Fibroblast of villous mesenchyme (primary cell): Measurements from ENCODE around the gene WDR54. TPM values are rescaled to one million over a fixed set of nuclear protein-coding genes. Genes with fewer than 3 reads are reported as not detected.

Experiments
- DNase-seq: peaks from one replicate; pipeline ENCODE4 v3.0.0-alpha.2; 2010; ENCODE audit warnings: low read depth
- H3K4me3 ChIP-seq: 2 replicates; pipeline ENCODE4 v1.5.1; 2011; ENCODE audit warnings: low read depth, mild to moderate bottlenecking, low read length
- CTCF ChIP-seq: IDR thresholded peaks from 2 replicates; pipeline ENCODE4 v1.5.1; 2012; ENCODE audit warnings: low read depth, mild to moderate bottlenecking, low read length; ENCODE audit not compliant: insufficient read depth
- total RNA-seq: library from RNA; depleted of rRNA; stranded (reverse); fragments of >200 nt; gene quantifications from 2 replicates; pipeline ENCODE4 v1.2.3, GENCODE V29; 2012

WDR54 gene
- total RNA-seq, 1 donor: 28.9 TPM

DNA sequence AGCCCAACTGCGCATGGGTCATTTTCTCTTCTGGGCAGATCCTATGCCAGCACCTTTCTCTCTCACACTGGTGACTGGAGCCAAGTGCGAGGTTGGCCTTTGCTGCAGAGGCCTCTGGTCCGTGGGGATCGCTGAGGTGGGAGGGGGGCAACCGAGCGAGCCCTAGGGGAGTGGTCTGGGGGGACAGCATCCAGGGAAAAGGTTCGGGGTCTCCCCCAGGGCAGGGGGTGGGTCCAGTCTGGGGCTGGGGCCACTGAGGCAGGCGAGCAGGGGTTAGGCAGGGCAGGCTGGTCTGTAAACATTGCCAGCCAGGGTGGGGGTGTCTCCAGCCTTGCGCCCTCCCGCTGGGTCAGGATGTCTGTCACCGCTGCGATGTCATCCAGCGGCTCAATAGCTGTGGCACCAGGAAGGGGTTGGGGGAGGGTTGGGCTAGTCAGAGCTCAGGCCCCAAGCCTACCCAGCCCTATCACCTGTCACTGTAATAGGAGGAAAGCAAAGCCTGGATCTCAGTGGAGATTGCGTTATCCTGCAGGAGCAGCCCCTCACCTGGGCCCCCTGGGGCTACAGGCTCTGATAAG lies 4.7 kb downstream of the WDR54 start:
- no peak for TF ChIP-seq CTCF
- H3K4me3 ChIP-seq: no peak overlapping the region
- no peak for DNase-seq

DNA sequence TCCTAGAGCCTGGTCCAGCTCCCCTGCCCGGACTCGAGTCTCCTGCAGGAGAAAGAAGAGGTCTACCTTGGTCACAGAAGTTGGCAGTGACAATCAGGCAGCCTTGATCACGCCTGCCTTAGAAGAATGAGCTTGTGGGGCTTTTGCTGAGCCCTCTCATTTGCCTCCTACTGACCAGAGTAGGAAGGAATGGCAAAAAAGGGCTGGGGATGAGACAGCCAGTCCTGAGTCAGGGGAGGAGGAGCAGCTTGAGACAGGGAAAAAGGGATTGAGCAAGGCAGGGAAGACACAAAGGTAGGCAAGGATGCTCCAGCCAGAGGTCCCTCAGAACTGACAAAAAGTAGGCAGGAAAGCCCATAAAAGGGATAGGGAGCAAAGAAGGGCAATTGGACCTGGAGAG lies 6.0 kb downstream of the WDR54 start:
- no peak for DNase-seq
- no peak for TF ChIP-seq CTCF
- no peak overlapping the region for H3K4me3 ChIP-seq

- H3K4me3 ChIP-seq: no peak overlapping the region
- DNase-seq: no peak
- no peak for TF ChIP-seq CTCF
Observed at GRCh38 chr2:74428675-74429074, 7.1 kb downstream of the WDR54 start.

DNA sequence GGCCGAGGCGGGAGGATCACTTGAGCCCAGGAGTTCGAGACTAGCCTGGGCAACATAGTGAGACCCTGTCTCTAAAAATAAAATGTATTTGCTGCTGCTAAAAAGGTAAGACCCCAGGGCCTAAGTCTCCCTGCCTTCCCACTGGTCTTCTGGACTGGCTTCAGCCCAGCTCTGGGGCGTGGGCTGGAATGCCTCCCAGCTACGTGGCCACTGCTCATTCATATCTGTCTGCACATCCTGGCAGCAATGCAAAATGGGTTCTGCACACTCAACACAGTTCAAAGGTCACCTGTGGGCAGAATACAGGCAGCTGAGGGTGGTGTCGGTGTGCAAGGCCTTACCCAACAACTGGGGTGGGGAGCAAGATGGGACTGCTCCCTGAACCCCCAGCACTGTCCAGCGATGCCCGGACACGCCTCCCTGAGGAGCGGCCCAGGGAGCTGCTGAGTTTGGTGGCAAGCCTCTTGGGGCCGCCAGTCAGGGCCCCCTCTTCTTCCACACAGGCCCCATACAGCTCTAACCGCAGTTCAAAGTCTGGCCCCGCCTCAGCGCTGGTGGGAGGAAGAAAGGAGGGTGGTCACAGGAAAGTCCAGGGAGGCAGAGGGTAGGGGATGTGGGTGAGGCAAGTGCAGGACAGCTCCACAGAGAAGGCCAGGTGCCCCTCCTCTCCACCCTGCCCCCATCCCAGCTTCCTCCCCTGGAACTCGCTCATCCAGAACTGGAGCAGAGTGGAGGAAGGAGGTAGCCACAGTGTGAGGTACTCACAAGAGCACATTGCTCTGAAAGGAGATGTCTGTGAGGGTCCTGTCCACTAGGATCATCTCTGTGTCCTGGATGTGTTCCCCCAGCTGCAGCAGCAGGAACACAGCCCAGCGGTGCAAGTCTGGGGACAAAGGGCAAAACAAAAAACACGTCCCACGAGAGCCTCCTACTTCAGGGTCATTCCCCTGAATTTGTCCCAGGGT lies 8.2 kb downstream of the WDR54 start:
- DNase-seq: no peak
- TF ChIP-seq CTCF: no peak
- H3K4me3 ChIP-seq: no peak overlapping the region

DNA sequence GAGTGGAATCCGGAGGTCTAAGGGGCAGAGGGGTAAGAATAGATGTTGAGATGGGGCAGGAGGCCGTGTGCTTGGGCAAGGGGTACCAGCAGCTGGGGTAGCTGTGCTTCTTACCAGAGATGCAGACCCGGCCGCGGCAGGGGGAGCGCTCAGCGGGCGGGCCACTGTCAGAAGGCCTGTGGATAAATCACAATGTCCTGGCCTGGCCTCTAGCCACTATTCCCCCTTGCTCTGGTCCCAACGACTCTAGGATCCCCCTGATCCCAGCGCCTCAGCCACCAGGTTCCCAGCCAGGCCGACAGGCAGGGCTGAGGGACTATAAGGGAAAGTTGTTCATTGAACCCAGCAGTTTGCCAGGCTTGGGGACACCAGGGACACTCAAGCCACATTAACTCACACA lies 9.0 kb downstream of the WDR54 start:
- no peak overlapping the region for H3K4me3 ChIP-seq
- no peak for DNase-seq
- no peak for TF ChIP-seq CTCF

DNA sequence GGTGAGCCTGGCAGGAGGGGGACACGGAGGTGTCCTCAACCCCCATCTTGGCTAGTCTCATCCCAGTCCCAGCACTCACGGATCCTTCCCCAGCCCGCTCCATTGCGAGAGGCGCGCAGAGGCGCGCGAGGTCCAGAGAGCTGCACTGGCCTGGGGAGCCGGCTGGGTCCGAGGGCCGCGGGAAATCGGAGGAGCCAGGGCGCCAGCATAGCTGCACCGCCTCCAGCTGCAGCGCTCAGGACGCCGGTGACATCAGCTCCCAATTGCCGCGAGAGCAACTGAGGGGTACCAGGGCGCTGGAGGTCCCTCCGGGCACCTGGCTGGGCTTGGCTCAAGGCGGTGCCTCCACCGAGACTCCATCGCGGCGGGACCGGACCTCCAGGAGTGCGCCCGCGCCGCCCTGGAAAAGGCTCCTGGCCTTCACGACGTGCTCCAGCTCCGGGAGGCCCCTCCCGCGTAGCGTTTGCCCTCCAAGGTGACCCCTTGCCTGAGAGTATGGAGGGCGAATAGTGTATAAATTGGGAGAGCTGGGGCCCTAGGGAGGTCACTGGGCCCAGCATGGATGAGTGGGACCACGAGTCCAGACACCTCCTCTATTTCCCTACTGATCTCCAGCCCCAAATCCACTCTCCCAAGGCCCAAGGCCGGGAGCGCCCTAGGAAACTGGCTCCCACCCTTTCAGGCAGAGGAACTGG lies 14.7 kb downstream of the WDR54 start:
- TF ChIP-seq CTCF: no peak
- H3K4me3 ChIP-seq: no peak overlapping the region
- no peak for DNase-seq
